T-helper 2 cell treated with Interferon-gamma antibody and Interleukin-4, amounts not matched to agents 5 μg/mL and 100 μg/mL, for 36 hours (primary cell): Measurements from ENCODE around the gene ARID1B.

Experiments
- DNase-seq: peaks from one replicate; pipeline ENCODE4 v3.0.0; 2021; ENCODE audit warnings: low spot score
- H3K27ac Mint-ChIP-seq: one replicate; pipeline ENCODE4 v1.8.0; 2021; ENCODE audit warnings: mild to moderate bottlenecking, mixed read lengths
- H3K27me3 Mint-ChIP-seq: one replicate; pipeline ENCODE4 v1.8.0; 2021; ENCODE audit warnings: low read depth, mixed read lengths
- H3K36me3 Mint-ChIP-seq: one replicate; pipeline ENCODE4 v1.8.0; 2021; ENCODE audit warnings: low read depth, mixed read lengths
- H3K4me1 Mint-ChIP-seq: one replicate; pipeline ENCODE4 v1.8.0; 2021; ENCODE audit warnings: low read depth, mixed read lengths
- H3K4me3 Mint-ChIP-seq: one replicate; pipeline ENCODE4 v1.8.0; 2022; ENCODE audit warnings: mild to moderate bottlenecking, moderate library complexity, mixed read lengths
- H3K9me3 Mint-ChIP-seq: one replicate; pipeline ENCODE4 v1.8.0; 2021; ENCODE audit warnings: mixed read lengths

ARID1B gene

DNA sequence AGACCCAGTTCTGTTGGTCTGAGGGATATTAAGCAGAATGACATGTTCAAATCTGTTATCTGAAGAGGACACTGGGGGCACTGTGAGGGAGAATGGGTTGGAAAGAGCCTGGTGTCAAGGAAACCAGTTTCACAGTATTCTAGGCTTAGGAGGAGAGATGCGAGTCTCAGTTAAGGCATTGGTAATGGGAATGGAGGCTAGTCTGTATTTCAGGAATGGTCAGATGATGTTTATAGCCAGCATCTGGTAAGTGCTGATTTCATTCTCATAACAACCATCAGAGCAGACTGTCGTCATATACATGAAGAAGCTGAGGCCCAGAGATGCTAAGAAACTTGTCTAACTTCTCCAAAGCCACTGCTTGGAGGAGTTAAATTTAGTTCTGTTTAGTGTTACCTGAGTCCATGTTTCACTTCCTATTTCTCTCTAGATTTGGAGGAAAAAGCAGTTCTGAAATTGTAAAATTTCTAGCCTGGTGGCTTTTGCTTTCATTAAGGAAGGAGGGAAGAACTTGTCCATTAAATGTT, 242.0 kb downstream of the ARID1B start:
- Mint-ChIP-seq H3K9me3 (no peaks in the 10 kb centered on the region), H3K27me3 (no peaks in the 10 kb centered on the region), H3K27ac (peak overlapping the region; percentile 86), H3K4me3 (peak overlapping the region; percentile 91), H3K4me1 (peaks cover 38% of the 10 kb centered on the region), H3K36me3 (no peaks in the 10 kb centered on the region)
- no peak for DNase-seq

DNA sequence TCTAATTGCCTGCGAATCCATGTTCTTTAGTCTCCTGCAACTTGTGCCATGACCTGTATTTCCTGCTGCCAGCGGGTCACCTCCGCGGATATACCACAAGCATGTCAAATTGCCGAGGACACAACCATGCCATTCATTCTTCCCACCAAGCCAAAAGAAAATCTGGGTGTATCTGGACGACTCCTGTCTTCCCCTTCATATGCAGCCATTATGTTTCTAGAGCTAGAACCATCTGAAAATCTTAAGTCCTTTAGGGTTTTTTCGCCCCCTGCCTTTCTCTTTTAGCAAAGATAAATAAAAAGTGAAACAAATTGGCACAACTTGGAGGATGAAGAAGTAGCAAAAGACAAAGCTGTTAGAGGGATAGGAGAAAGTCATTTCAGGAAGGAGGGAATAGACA, 242.6 kb downstream of the ARID1B start:
- no peaks in the 10 kb centered on the region for H3K9me3 Mint-ChIP-seq
- H3K27ac Mint-ChIP-seq = peak overlapping the region; percentile 86
- peaks cover 37% of the 10 kb centered on the region for H3K4me1 Mint-ChIP-seq
- H3K27me3 Mint-ChIP-seq = no peaks in the 10 kb centered on the region
- peak overlapping the region; percentile 91 for H3K4me3 Mint-ChIP-seq
- no peak for DNase-seq
- no peaks in the 10 kb centered on the region for H3K36me3 Mint-ChIP-seq

DNA sequence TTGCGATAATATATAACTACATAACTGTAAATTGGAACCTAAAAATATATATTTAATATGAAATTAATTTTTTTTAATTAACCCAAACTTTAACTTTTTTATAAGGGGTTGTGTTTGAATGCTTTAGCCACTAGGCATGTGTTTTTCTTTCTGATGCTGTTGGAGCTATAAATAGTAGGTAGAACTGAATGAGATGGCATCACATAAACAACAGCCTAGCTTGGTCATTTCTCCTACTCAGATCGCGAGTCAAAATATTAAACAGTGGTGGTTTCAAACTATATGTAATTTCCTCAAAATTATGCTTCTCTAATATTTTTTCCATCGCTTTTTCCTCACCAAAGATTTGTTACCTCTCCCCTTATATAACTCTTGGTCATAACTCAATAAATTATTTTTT, 243.2 kb downstream of the ARID1B start:
- peaks cover 6% of the 10 kb centered on the region for H3K9me3 Mint-ChIP-seq
- peak overlapping the region; percentile 99 for H3K27ac Mint-ChIP-seq
- H3K27me3 Mint-ChIP-seq = no peaks in the 10 kb centered on the region
- H3K4me3 Mint-ChIP-seq = peak overlapping the region; percentile 91
- DNase-seq = no peak
- H3K36me3 Mint-ChIP-seq = peaks cover 1% of the 10 kb centered on the region
- H3K4me1 Mint-ChIP-seq = peaks cover 38% of the 10 kb centered on the region

DNA sequence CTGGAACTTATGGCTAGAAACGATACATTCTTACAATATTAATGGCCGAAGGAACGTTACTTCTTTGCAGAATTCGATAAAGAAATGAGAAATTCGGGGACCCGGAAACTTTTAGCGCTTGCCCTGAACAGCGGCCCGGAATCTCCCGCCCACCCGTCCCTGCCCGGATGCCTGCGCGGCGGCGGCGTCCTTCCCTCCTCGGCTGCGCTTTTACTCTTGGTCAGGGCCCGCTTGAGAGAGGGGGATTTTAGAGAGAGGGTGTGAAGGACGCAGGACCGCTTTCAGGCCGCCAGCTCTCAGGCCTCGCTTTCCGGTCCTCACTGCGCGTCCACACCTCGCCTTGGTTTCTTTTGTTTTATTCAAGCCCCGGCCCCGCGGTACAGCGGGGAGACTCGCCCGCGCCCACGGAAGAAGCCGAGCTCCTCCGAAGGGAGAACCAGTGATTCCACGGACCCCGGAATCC, 243.7 kb downstream of the ARID1B start:
- H3K27me3 Mint-ChIP-seq = no peaks in the 10 kb centered on the region
- H3K36me3 Mint-ChIP-seq = peaks cover 1% of the 10 kb centered on the region
- H3K4me3 Mint-ChIP-seq = peak overlapping the region; percentile 91
- no peak for DNase-seq
- H3K4me1 Mint-ChIP-seq = peaks cover 38% of the 10 kb centered on the region
- H3K27ac Mint-ChIP-seq = peak overlapping the region; percentile 99
- H3K9me3 Mint-ChIP-seq = peaks cover 9% of the 10 kb centered on the region

DNA sequence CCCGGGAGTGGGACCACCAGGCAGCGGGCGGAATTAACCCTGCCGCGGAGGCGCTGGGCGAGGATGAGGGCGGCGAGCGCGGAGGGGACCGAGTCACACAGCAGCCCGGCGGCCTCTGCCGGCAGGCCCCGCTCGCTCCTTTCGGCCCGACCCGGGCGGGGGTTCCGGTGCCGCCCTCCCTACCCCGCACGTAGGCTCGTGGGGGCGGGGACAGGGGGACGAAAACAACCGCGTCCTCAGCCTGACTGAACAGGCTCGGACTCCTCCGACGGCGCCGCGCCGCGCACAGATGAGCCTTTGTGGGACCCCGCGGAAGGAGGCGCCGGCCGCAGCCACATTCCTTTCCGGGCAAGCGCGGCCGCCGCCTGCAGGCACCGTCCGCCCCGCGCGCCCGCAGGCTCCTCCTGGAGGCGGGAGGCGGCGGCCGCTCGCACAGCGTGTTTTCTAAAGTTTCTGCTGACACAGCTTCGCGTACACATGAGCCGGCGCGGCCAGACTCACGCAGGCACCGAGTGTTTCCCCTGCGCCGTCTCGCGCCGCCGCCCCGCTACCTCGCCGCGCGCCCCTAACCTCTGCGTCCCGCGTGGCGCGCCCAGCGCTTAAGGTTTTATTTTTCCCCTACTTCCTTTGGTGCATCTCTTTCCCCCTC, 244.3 kb downstream of the ARID1B start:
- Mint-ChIP-seq H3K9me3 (peaks cover 9% of the 10 kb centered on the region), H3K4me1 (peaks cover 38% of the 10 kb centered on the region), H3K27ac (peak overlapping the region; percentile 99), H3K36me3 (peaks cover 1% of the 10 kb centered on the region), H3K4me3 (peak overlapping the region; percentile 91), H3K27me3 (no peaks in the 10 kb centered on the region)
- DNase-seq = peak; percentile 89

DNA sequence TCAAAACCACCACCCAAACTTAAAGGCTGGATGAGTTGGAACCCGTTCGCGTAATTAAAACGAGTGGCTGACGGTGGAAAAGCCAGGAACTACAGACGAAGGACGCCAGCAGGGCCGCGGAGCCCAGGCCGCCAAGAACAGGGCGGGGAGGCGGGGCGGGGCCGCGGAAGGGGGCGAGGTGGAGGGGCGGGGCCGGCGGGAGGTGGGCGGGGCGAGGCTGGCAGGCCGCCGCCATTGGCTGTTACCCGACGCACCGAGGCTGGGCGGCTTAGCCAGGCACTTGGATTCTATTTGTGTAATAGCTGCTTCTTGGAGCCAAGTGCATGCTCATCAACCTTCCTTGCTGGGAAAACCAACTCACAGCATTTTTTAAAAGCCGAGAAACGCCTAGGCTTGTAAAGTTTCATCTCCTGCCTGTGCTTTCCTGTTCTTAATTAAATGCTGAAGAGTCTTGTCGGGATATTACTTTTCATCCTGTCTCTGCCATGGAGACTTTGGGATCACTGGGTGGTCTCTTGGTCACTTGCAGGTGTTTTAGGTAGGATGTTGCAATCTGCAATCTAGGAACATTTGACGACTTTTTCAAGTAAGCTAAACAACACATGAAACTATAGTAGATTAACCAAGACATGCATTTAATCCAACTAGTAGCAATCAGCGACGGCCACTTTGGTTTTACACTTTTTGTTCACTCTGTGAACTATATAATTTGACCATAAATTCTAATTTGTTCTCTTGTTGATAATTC, 245.0 kb downstream of the ARID1B start:
- Mint-ChIP-seq H3K9me3 (peaks cover 9% of the 10 kb centered on the region), H3K27ac (peak overlapping the region; percentile 99), H3K4me3 (peak overlapping the region; percentile 91), H3K4me1 (peaks cover 37% of the 10 kb centered on the region), H3K36me3 (peaks cover 1% of the 10 kb centered on the region), H3K27me3 (no peaks in the 10 kb centered on the region)
- DNase-seq = peak; percentile 73

DNA sequence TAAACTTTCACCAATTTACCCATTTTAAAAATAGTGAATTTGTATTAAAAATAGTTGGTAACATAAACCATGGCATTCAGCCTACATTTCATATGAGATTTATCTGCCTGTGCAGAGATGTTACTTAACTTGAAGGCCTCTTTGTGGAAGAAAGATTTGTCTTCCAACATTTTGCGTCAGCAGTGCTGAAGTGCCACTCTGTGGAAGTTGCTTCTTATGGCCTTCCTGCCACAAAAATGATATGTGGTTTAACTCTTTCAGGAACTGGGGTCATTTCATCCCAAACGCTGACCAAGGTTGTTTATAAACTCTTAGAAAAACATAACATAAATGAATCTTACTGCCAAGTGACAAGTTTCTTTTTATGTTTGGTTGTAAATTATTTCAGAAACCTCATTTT, 246.8 kb downstream of the ARID1B start:
- Mint-ChIP-seq H3K27ac (no peak overlapping the region), H3K27me3 (no peaks in the 10 kb centered on the region), H3K4me3 (no peak overlapping the region), H3K4me1 (peaks cover 27% of the 10 kb centered on the region), H3K36me3 (peaks cover 1% of the 10 kb centered on the region), H3K9me3 (peaks cover 9% of the 10 kb centered on the region)
- no peak for DNase-seq

DNA sequence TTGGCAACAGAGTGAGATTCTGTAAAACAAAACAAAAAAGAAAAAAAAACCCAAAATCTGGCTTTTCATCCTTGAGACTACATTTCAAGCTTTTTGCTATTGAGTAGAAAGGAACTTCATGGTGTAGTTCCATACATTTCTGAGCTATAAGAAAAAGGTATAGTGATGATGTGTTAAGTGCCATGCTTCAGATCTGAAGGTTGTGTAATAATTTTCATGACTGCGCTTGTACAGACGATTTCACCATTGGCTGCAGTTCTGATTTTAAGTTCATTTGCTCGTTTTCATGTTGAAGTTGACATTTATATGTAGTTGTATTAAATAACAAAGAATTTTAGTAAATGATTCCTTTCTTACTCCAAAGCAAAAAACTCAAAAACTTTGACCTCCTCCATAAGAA, 247.6 kb downstream of the ARID1B start:
- peaks cover 19% of the 10 kb centered on the region for H3K4me1 Mint-ChIP-seq
- DNase-seq = no peak
- H3K36me3 Mint-ChIP-seq = peaks cover 1% of the 10 kb centered on the region
- H3K9me3 Mint-ChIP-seq = peaks cover 9% of the 10 kb centered on the region
- H3K4me3 Mint-ChIP-seq = no peak overlapping the region
- no peaks in the 10 kb centered on the region for H3K27me3 Mint-ChIP-seq
- no peak overlapping the region for H3K27ac Mint-ChIP-seq

DNA sequence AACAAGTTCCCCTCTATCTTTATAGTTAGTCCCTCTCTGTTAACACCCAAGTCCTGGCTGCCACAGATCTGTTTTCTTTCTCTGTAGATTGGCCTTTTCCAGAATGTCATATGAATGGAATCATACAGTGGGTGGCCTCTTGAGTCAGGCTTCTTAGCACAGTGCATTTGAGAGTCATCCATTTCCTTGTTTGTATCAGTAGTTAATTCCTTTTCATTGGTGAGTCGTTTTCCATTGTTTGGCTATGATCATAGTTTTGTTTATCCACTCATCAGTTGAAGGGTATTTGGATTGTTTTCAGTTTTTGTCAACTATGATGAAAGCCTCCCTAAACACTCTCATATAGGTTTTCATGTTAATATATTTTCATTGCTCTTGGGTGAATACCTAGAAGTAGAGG, 248.3 kb downstream of the ARID1B start:
- H3K27me3 Mint-ChIP-seq = no peaks in the 10 kb centered on the region
- H3K4me3 Mint-ChIP-seq = no peak overlapping the region
- H3K36me3 Mint-ChIP-seq = peaks cover 1% of the 10 kb centered on the region
- H3K9me3 Mint-ChIP-seq = peaks cover 9% of the 10 kb centered on the region
- no peak overlapping the region for H3K27ac Mint-ChIP-seq
- DNase-seq = no peak
- peaks cover 21% of the 10 kb centered on the region for H3K4me1 Mint-ChIP-seq

DNA sequence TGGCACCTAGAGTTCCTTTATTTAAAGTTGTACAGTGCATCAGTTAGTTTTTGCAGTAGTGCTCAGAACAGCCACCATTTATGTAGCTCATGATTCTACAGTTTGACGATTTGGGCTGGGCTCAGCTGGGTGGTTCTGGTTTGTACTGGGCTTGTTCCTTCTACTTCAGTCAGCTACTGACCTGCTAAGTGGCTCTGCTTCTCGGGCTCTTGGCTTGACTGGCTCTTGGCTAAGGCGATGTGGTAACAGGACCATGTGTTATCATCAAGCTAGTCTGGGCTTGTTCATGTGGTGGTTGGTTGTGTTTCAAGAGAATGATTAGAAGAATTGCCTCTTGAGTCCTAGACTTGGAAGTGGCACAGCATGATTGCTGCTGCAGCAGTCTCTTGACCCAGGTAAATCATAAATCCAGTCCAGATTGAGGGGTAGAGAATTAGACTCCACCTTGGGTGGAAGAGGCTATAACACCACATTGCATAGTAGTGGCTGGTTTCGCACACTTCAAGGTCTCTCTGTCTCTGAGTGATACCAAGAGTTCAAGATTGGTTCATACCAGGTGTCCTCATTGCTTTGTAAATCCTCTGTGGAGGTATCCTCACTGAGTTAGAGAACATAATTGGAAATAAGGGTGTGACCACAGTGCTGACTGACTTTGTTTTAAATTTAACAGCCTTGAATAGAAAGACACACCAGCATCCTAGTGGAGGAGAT, 253.0 kb downstream of the ARID1B start:
- DNase-seq = no peak
- H3K4me3 Mint-ChIP-seq = no peak overlapping the region
- no peaks in the 10 kb centered on the region for H3K27me3 Mint-ChIP-seq
- peaks cover 5% of the 10 kb centered on the region for H3K9me3 Mint-ChIP-seq
- peaks cover 17% of the 10 kb centered on the region for H3K4me1 Mint-ChIP-seq
- H3K27ac Mint-ChIP-seq = no peak overlapping the region
- H3K36me3 Mint-ChIP-seq = no peaks in the 10 kb centered on the region

DNA sequence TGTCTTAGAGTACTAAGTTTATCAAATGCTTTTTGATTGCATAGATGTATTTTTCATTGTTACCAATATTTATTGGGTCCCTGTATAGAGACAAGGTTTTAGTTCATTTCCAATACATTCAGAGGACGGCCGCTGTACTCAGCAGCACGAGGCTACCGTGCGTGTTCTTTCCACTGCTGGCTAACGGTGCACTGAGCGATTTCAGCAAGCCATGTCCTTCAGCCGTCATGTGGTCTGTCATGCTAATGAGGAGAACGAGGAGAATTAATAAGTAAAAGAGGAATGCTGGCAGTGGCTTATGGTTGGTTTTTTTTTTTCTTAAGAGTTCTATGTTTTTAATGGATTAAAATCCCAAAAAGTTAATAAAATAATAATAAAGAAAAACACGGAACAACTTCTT, 253.6 kb downstream of the ARID1B start:
- H3K4me3 Mint-ChIP-seq = no peak overlapping the region
- H3K4me1 Mint-ChIP-seq = peaks cover 17% of the 10 kb centered on the region
- H3K9me3 Mint-ChIP-seq = no peaks in the 10 kb centered on the region
- DNase-seq = no peak
- H3K27ac Mint-ChIP-seq = no peak overlapping the region
- H3K36me3 Mint-ChIP-seq = no peaks in the 10 kb centered on the region
- no peaks in the 10 kb centered on the region for H3K27me3 Mint-ChIP-seq

DNA sequence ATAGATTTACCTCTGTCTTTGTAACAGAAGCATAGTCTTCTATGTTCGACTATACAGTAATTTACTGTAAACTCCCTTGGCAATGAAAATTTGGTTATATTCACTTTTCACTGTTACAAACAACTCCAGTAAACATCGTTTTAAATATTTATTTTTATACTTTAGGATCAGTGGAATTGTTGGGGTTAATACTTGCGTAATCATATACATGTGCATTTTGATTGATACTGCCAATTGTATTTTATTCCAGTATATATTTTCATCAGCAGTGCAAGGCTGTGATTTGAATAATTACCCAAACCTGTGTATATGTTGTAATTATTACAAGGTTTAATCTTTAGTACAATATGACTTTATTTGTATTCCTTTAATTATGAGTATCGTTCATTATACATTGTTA, 255.7 kb downstream of the ARID1B start:
- H3K9me3 Mint-ChIP-seq = no peaks in the 10 kb centered on the region
- no peak overlapping the region for H3K27ac Mint-ChIP-seq
- peak overlapping the region; percentile 88 for H3K4me3 Mint-ChIP-seq
- H3K4me1 Mint-ChIP-seq = peaks cover 15% of the 10 kb centered on the region
- H3K27me3 Mint-ChIP-seq = no peaks in the 10 kb centered on the region
- DNase-seq = no peak
- H3K36me3 Mint-ChIP-seq = no peaks in the 10 kb centered on the region

DNA sequence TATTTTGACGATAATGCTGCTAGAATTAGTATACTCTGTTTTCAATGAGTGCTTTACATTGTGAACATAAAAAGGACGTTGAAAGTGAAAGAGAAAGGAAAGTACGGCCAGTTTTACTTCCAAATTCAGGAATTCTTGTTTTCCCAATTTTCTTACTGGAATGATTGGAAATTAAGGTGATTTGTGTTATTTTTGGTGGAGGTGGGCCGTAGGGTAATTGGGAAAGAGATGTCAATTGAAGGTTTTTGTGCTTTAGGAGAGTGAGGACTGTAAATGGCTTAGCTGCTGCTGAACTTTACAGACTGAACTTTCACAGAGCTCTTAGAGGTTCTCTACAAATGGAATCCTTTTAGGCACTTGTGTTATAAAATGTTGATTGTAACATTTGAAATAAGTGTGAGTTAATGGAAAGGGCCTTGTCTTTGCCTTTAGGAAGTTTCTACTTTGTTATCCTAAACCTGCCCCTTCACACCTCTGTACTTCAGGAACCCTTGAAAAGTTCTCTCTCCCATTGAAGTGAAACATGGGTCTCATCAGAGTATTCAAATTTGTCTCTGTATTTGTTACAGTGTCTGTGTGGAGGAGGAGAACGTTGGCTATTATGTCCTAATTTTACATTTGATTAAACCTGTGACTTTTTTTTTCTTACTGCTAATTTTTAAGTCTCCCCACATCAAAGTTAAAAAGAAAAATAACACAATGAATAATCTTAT, 256.4 kb downstream of the ARID1B start:
- Mint-ChIP-seq H3K27ac (peak overlapping the region; percentile 80), H3K4me3 (peak overlapping the region; percentile 88), H3K27me3 (no peaks in the 10 kb centered on the region), H3K4me1 (peaks cover 15% of the 10 kb centered on the region), H3K9me3 (no peaks in the 10 kb centered on the region), H3K36me3 (no peaks in the 10 kb centered on the region)
- DNase-seq = no peak
